Spleen (tissue), 11 donors: ENCODE measurements around the gene CFAP20DC. TPM values are rescaled to one million over a fixed set of nuclear protein-coding genes. Genes with fewer than 3 reads are reported as not detected.

Experiments used
- DNase-seq: peaks from one replicate; pipeline ENCODE4 v3.0.0-alpha.2; 2020
- H3K27ac ChIP-seq, 8 donors: fragments of 200-600 bp; sonication (generic) in 7 of 8; 1 replicate in 4 of 8; 2 replicates in 4 of 8; pipeline versions ENCODE4 v1.5.0 to v1.8.0; 2016 to 2021; ENCODE audit warnings: inconsistent platforms in 4 of 8, mild to moderate bottlenecking in 4 of 8, moderate library complexity in 1 of 8
- H3K27me3 ChIP-seq, 7 donors: fragments of 200-600 bp; sonication (generic) in 6 of 7; replicated peaks in 1 of 7; 1 replicate in 4 of 7; 2 replicates in 3 of 7; pipeline versions ENCODE4 v1.5.0 to v1.8.0; 2016 to 2021; ENCODE audit warnings: inconsistent platforms in 3 of 7, mild to moderate bottlenecking in 1 of 7
- H3K36me3 ChIP-seq, 6 donors: fragments of 200-600 bp; sonication (generic) in 5 of 6; 1 replicate in 4 of 6; 2 replicates in 2 of 6; pipeline versions ENCODE4 v1.5.0 to v1.8.0; 2016 to 2021; ENCODE audit warnings: inconsistent platforms in 2 of 6
- H3K4me1 ChIP-seq, 6 donors: fragments of 200-600 bp; sonication (generic) in 5 of 6; 1 replicate in 3 of 6; 2 replicates in 3 of 6; pipeline versions ENCODE4 v1.5.0 to v1.8.0; 2016 to 2021; ENCODE audit warnings: inconsistent platforms in 3 of 6
- H3K4me3 ChIP-seq, 8 donors: fragments of 200-600 bp; sonication (generic) in 7 of 8; 1 replicate in 4 of 8; 2 replicates in 4 of 8; pipeline versions ENCODE4 v1.5.0 to v1.8.0; 2016 to 2021; ENCODE audit warnings: inconsistent platforms in 4 of 8, mild to moderate bottlenecking in 4 of 8, moderate library complexity in 2 of 8
- H3K9me3 ChIP-seq, 8 donors: fragments of 200-600 bp; sonication (generic) in 7 of 8; 1 replicate in 4 of 8; 2 replicates in 4 of 8; pipeline versions ENCODE4 v1.5.0 to v1.8.0; 2016 to 2021; ENCODE audit warnings: inconsistent platforms in 4 of 8
- CTCF ChIP-seq, 11 experiments: fragments of 200-600 bp in 7 of 11; fragments of 450-650 bp in 4 of 11; sonication (generic) in 4 of 11; IDR thresholded peaks in 8 of 11; conservative IDR thresholded peaks in 3 of 11; 1 replicate in 7 of 11; 2 replicates in 4 of 11; pipeline versions ENCODE4 v1.4.0 to v1.8.0; 2016 to 2021; ENCODE audit warnings: antibody characterized with exemption in 11 of 11, inconsistent platforms in 4 of 11, mild to moderate bottlenecking in 1 of 11
- POLR2A ChIP-seq, 3 donors: fragments of 450-650 bp; IDR thresholded peaks; one replicate each; pipeline ENCODE4 v1.5.1; 2017; ENCODE audit warnings: antibody characterized with exemption in 3 of 3, mild to moderate bottlenecking in 1 of 3
- POLR2AphosphoS5 ChIP-seq, 3 donors: sonication (generic); formaldehyde crosslinking; IDR thresholded peaks; one replicate each; pipeline ENCODE4 v1.5.1; 2017; ENCODE audit warnings: antibody characterized with exemption in 3 of 3
- WGBS, 5 donors: extraction: QIAGEN DNeasy Blood & Tissue Kit in 3 of 5; methylation state at CpG; one replicate each; pipeline versions ENCODE4 v1.1.5 to v1.1.7; 2013 to 2018; 5-methylcytosine and 5-hydroxymethylcytosine counted together
- intact Hi-C: fragments of 100-400 bp; cut with DNase I; formaldehyde crosslinking; loops from one replicate; pipeline ENCODE4 v1.15.0; 2023; ENCODE audit warnings: low total_unique reads
- polyA plus RNA-seq, 3 donors: library from polyadenylated mRNA; stranded (reverse); fragments of 200-250 nt; gene quantifications; one replicate each; pipeline ENCODE4 v1.2.1, GENCODE V29; 2013
- total RNA-seq, 7 donors: library from RNA; depleted of rRNA in 3 of 7; stranded (reverse); fragments of >200 nt in 3 of 7; fragmentation: NEBNext Ultra II Directional in 4 of 7; extraction: Animal tissue kit (Norgen Biotek cat#: 25700) in 4 of 7; gene quantifications; one replicate each; pipeline versions ENCODE4 v1.1.0 to v1.2.1, GENCODE V29; 2016 to 2021
- donor health status: healthy with polysubstance abuse.
- donor health status: DM: no; HTN: no; CAD: no; lungs with moderate emphysema.
- donor health status: DM: no; HTN: no; CAD: no.
- donor health status: Bipolar disorder and iron deficiency.
- donor health status: healthy.
- donor health status: DM: no; HTN: no; CAD: no.
- donor health status: DM: yes; HTN: yes; CAD: no.

The CFAP20DC gene
- total and polyA plus RNA-seq, 10 donors = 0.20 to 1.2 (median 0.58) TPM

GRCh38 chr3:58769065-58769464 lies 280.8 kb downstream of the CFAP20DC start:
- Histone ChIP-seq H3K36me3 (no peaks in the 10 kb centered on the region), H3K27me3 (no peaks in the 10 kb centered on the region), H3K4me1 (no peaks in the 10 kb centered on the region), H3K4me3 (no peak overlapping the region), H3K9me3 (peaks cover 0 to 12% (median 6%) of the 10 kb centered on the region in 8 donors), H3K27ac (no peak overlapping the region)
- TF ChIP-seq CTCF (IDR thresholded peaks at IDR 0.05 in 8 of 11, conservative IDR thresholded peaks at IDR 0.05 in 3 of 11) (no peak), POLR2AphosphoS5 (IDR thresholded peaks at IDR 0.05) (no peak), POLR2A (IDR thresholded peaks at IDR 0.05) (no peak)
- intact Hi-C loops = no loop called here
- WGBS, 5 donors = 60 to 83% (median 78%) methylated on average over 4 of the region's 4 CpGs
- no peak for DNase-seq

GRCh38 chr3:58766587-58767282 lies 283.1 kb downstream of the CFAP20DC start:
- Histone ChIP-seq H3K27ac (no peak overlapping the region), H3K4me1 (no peaks in the 10 kb centered on the region), H3K27me3 (no peaks in the 10 kb centered on the region), H3K36me3 (no peaks in the 10 kb centered on the region), H3K9me3 (peaks cover 0 to 17% (median 10%) of the 10 kb centered on the region in 8 donors), H3K4me3 (no peak overlapping the region)
- 83 to 92% (median 88%) methylated on average over 9 of the region's 9 CpGs for WGBS, 5 donors
- DNase-seq = no peak
- intact Hi-C loops = no loop called here
- TF ChIP-seq POLR2A (IDR thresholded peaks at IDR 0.05) (no peak), POLR2AphosphoS5 (IDR thresholded peaks at IDR 0.05) (no peak)

GRCh38 chr3:58755150-58755549 lies 294.7 kb downstream of the CFAP20DC start:
- 76 to 86% (median 81%) methylated on average over 2 of the region's 2 CpGs for WGBS, 5 donors
- H3K36me3 ChIP-seq = no peaks in the 10 kb centered on the region
- no peak overlapping the region for H3K4me3 ChIP-seq
- TF ChIP-seq CTCF (IDR thresholded peaks at IDR 0.05 in 8 of 11, conservative IDR thresholded peaks at IDR 0.05 in 3 of 11) (no peak), POLR2AphosphoS5 (IDR thresholded peaks at IDR 0.05) (no peak), POLR2A (IDR thresholded peaks at IDR 0.05) (no peak)
- H3K27me3 ChIP-seq = no peaks in the 10 kb centered on the region
- no peak for DNase-seq
- no peaks in the 10 kb centered on the region for H3K4me1 ChIP-seq
- H3K27ac ChIP-seq = no peak overlapping the region
- intact Hi-C loops = no loop called here
- peaks cover 0 to 3% (median 0%) of the 10 kb centered on the region in 8 donors for H3K9me3 ChIP-seq

- WGBS, 5 donors = 54 to 75% (median 68%) methylated on average over 4 of the region's 4 CpGs
- H3K9me3 ChIP-seq = no peaks in the 10 kb centered on the region
- intact Hi-C loops = no loop called here
- TF ChIP-seq POLR2A (IDR thresholded peaks at IDR 0.05) (no peak), POLR2AphosphoS5 (IDR thresholded peaks at IDR 0.05) (no peak), CTCF (IDR thresholded peaks at IDR 0.05 in 8 of 11, conservative IDR thresholded peaks at IDR 0.05 in 3 of 11) (no peak)
- no peak for DNase-seq
- H3K4me1 ChIP-seq = no peaks in the 10 kb centered on the region
- H3K4me3 ChIP-seq = no peak overlapping the region
- no peak overlapping the region for H3K27ac ChIP-seq
- no peaks in the 10 kb centered on the region for H3K36me3 ChIP-seq
- H3K27me3 ChIP-seq = no peaks in the 10 kb centered on the region
These were observed 295.8 kb downstream of the CFAP20DC start for GRCh38 chr3:58754074-58754473.
